Hepatocyte (in vitro differentiated cells): ENCODE measurements around the gene FAT2. TPM values are rescaled to one million over a fixed set of nuclear protein-coding genes. Genes with fewer than 3 reads are reported as not detected.

Experiments
- DNase-seq: peaks from one replicate; pipeline ENCODE4 v3.0.0-alpha.2; 2016; ENCODE audit warnings: low spot score
- H2AFZ ChIP-seq: fragments of 200-600 bp; sonication (generic); 2 replicates; pipeline ENCODE4 v1.6.0; 2016; ENCODE audit warnings: antibody characterized with exemption, mild to moderate bottlenecking
- H3K27ac ChIP-seq: fragments of 200-600 bp; sonication (generic); 2 replicates; pipeline ENCODE4 v1.5.1; 2016; ENCODE audit warnings: mild to moderate bottlenecking
- H3K27me3 ChIP-seq: fragments of 200-600 bp; sonication (generic); 2 replicates; pipeline ENCODE4 v1.6.1; 2016
- H3K36me3 ChIP-seq: fragments of 200-600 bp; sonication (generic); replicated peaks from 2 replicates; pipeline ENCODE4 v1.5.1; 2016; ENCODE audit warnings: low read depth; ENCODE audit not compliant: insufficient read depth
- H3K4me1 ChIP-seq: fragments of 200-600 bp; sonication (generic); 2 replicates; pipeline ENCODE4 v1.5.1; 2016; ENCODE audit warnings: mild to moderate bottlenecking, moderate library complexity; ENCODE audit not compliant: insufficient read depth
- H3K4me2 ChIP-seq: fragments of 200-600 bp; sonication (generic); 2 replicates; pipeline ENCODE4 v1.6.0; 2016
- H3K4me3 ChIP-seq: fragments of 200-600 bp; sonication (generic); 2 replicates; pipeline ENCODE4 v1.5.1; 2016; ENCODE audit warnings: mild to moderate bottlenecking
- H3K79me2 ChIP-seq: fragments of 200-600 bp; sonication (generic); 2 replicates; pipeline ENCODE4 v1.6.0; 2017; ENCODE audit warnings: mild to moderate bottlenecking
- H3K9me2 ChIP-seq: fragments of 200-600 bp; sonication (generic); replicated peaks from 2 replicates; pipeline ENCODE4 v1.6.0; 2017; ENCODE audit warnings: mild to moderate bottlenecking; ENCODE audit not compliant: insufficient read depth
- H3K9me3 ChIP-seq: fragments of 200-600 bp; sonication (generic); 2 replicates; pipeline ENCODE4 v1.5.1; 2016; ENCODE audit warnings: low read depth, mild to moderate bottlenecking
- H4K20me1 ChIP-seq: fragments of 200-600 bp; sonication (generic); 2 replicates; pipeline ENCODE4 v1.6.0; 2016; ENCODE audit warnings: mild to moderate bottlenecking; ENCODE audit not compliant: insufficient read depth, poor library complexity, severe bottlenecking
- EZH2 ChIP-seq: fragments of 200-600 bp; sonication (generic); IDR thresholded peaks from 2 replicates; pipeline ENCODE4 v1.6.1; 2016; ENCODE audit warnings: antibody characterized with exemption, mild to moderate bottlenecking, borderline replicate concordance
- EZH2phosphoT487 ChIP-seq: fragments of 200-600 bp; sonication (generic); IDR thresholded peaks from one replicate; pipeline ENCODE4 v1.6.1; 2018; ENCODE audit warnings: antibody characterized with exemption, mild to moderate bottlenecking, low read depth, moderate library complexity; ENCODE audit not compliant: unreplicated experiment, severe bottlenecking
- WGBS: methylation state at CpG from one replicate; pipeline ENCODE4 v1.1.6; 2016; ENCODE audit warnings: low lambda C conversion rate; ENCODE audit errors: missing lambda C conversion rate; 5-methylcytosine and 5-hydroxymethylcytosine counted together
- polyA plus RNA-seq: library from polyadenylated mRNA; unstranded; fragments of >200 nt; fragmentation: Nextera tagmentation; extraction: Ambion mirVana; gene quantifications from 2 replicates; pipeline ENCODE4 v1.2.1, GENCODE V29; 2016
- total RNA-seq: library from RNA; depleted of rRNA; stranded (reverse); fragments of >200 nt; gene quantifications from 2 replicates; pipeline ENCODE4 v1.2.3, GENCODE V29; 2014
- TF ChIP-seq, protein P1 (sequence below): fragments of 200-600 bp; sonication (generic); IDR thresholded peaks from 2 replicates; pipeline ENCODE4 v1.5.1; 2016; ENCODE audit warnings: antibody characterized with exemption, mild to moderate bottlenecking; ENCODE audit not compliant: poor library complexity

The FAT2 gene
- total and polyA plus RNA-seq, 2 experiments from 2014 or later, result 0.10 to 0.40 TPM

DNA sequence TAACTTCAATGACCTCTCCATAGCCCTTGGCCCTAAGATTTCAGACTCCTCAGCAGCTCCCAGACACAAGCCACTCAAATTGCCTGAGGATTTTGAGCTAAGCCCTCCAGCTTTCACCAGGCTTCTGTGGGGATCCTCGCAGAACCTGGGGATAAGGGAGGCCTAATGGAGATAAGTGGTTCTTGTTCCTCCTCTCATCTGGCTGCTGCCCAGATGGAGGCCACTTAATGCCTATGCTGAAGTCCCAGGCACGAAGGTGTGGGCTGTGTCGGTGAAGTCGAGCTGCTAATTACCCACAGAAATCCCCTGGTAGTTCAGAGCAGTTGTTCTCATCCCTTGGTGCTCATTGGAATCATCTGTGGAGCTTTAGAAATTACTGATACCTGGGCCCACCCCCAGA lies 10.3 kb upstream of the FAT2 start:
- peaks cover 21% of the 10 kb centered on the region for H3K27me3 ChIP-seq
- no peak overlapping the region for H2AFZ ChIP-seq
- H3K9me3 ChIP-seq, result no peaks in the 10 kb centered on the region
- no peaks in the 10 kb centered on the region for H3K36me3 ChIP-seq
- H3K4me3 ChIP-seq, result no peak overlapping the region
- H3K27ac ChIP-seq, result no peak overlapping the region
- 47% methylated on average over 4 of the region's 4 CpGs for WGBS
- DNase-seq, result no peak
- no peaks in the 10 kb centered on the region for H3K79me2 ChIP-seq
- H3K9me2 ChIP-seq, result no peaks in the 10 kb centered on the region
- TF ChIP-seq, protein P1, sequence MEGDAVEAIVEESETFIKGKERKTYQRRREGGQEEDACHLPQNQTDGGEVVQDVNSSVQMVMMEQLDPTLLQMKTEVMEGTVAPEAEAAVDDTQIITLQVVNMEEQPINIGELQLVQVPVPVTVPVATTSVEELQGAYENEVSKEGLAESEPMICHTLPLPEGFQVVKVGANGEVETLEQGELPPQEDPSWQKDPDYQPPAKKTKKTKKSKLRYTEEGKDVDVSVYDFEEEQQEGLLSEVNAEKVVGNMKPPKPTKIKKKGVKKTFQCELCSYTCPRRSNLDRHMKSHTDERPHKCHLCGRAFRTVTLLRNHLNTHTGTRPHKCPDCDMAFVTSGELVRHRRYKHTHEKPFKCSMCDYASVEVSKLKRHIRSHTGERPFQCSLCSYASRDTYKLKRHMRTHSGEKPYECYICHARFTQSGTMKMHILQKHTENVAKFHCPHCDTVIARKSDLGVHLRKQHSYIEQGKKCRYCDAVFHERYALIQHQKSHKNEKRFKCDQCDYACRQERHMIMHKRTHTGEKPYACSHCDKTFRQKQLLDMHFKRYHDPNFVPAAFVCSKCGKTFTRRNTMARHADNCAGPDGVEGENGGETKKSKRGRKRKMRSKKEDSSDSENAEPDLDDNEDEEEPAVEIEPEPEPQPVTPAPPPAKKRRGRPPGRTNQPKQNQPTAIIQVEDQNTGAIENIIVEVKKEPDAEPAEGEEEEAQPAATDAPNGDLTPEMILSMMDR, result no peak
- TF ChIP-seq EZH2phosphoT487, result no peak
- TF ChIP-seq EZH2, result no peak
- peaks cover 9% of the 10 kb centered on the region for H3K4me1 ChIP-seq
- no peaks in the 10 kb centered on the region for H4K20me1 ChIP-seq
- H3K4me2 ChIP-seq, result no peak overlapping the region

- no peaks in the 10 kb centered on the region for H4K20me1 ChIP-seq
- H3K27me3 ChIP-seq, result peaks cover 11% of the 10 kb centered on the region
- no peaks in the 10 kb centered on the region for H3K9me2 ChIP-seq
- no peaks in the 10 kb centered on the region for H3K9me3 ChIP-seq
- H3K27ac ChIP-seq, result no peak overlapping the region
- no peak overlapping the region for H3K4me3 ChIP-seq
- H3K4me1 ChIP-seq, result peaks cover 9% of the 10 kb centered on the region
- no peak overlapping the region for H2AFZ ChIP-seq
- no peak overlapping the region for H3K4me2 ChIP-seq
- WGBS, result 92% methylated on average over 3 of the region's 3 CpGs
- DNase-seq, result no peak
- no peaks in the 10 kb centered on the region for H3K79me2 ChIP-seq
- TF ChIP-seq EZH2 (no peak), EZH2phosphoT487 (no peak)
- TF ChIP-seq, protein P1, result no peak
- no peaks in the 10 kb centered on the region for H3K36me3 ChIP-seq
Measured at GRCh38 chr5:151600069-151600665, 9.0 kb upstream of the FAT2 start.

GRCh38 chr5:151598984-151599383 lies 7.9 kb upstream of the FAT2 start:
- Histone ChIP-seq H3K4me2 (no peak overlapping the region), H3K9me2 (no peaks in the 10 kb centered on the region), H3K27ac (no peak overlapping the region), H3K4me3 (no peak overlapping the region), H3K27me3 (no peaks in the 10 kb centered on the region), H3K4me1 (peaks cover 9% of the 10 kb centered on the region), H2AFZ (no peak overlapping the region), H4K20me1 (no peaks in the 10 kb centered on the region), H3K36me3 (no peaks in the 10 kb centered on the region), H3K9me3 (no peaks in the 10 kb centered on the region), H3K79me2 (no peaks in the 10 kb centered on the region)
- DNase-seq, result no peak
- 59% methylated on average over 2 of the region's 2 CpGs for WGBS
- TF ChIP-seq EZH2 (no peak), EZH2phosphoT487 (no peak)
- TF ChIP-seq, protein P1, result no peak
